ENCODE data around the gene NTRK3.

DNA sequence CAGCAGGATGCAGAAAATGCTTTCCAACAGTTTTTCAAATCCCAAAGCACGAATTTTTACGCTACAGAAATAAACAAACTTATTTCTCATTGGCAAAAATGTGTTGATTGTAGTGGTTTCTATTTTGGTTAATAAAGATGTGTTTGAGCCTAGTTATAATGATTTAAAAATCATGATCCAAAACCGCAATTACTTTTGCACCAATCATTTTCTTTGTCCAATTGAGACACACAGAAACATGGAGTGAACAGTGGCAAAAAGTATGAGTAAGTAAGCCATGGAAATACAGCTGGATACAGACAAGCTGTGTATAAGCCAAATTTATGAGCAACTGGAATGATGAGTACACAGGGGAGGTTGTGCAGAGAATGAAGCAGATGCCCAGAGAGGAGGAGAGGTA lies 427.9 kb downstream of the NTRK3 start:
- TF ChIP-seq POLR2AphosphoS5 (IDR thresholded peaks at IDR 0.05; ENCODE audit: borderline replicate concordance, low read depth, low read length) (no peak), EZH2 (IDR thresholded peaks at IDR 0.05) (no peak), FOXP2 (optimal IDR thresholded peaks at IDR 0.05; ENCODE audit: control extremely low read depth, extremely low read length, insufficient read depth) (no peak)

Data from SK-N-MC (cell line).